ENCODE data around the gene ROCK2.

Gene ROCK2

DNA sequence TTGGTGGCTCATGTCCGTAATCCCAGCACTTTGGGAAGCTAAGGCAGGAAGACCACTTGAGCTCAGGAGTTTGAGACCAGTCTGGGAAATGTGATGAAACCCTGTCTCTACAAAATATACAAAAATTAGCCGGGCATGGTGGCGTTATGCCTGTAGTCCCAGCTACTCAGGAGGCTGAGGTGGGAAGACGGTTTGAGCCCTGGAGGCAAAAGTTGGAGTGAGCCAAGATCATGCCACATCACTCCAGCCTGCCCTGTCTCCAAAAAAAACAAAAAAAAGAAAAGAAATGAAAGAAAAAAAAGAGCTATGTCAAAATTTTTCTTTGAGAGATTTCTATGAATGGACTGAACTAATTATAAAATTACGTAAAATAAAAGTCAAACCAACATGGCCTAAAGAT, 34.7 kb downstream of the ROCK2 start:
- no peak for DNase-seq (ENCODE audit: low read depth)

DNA sequence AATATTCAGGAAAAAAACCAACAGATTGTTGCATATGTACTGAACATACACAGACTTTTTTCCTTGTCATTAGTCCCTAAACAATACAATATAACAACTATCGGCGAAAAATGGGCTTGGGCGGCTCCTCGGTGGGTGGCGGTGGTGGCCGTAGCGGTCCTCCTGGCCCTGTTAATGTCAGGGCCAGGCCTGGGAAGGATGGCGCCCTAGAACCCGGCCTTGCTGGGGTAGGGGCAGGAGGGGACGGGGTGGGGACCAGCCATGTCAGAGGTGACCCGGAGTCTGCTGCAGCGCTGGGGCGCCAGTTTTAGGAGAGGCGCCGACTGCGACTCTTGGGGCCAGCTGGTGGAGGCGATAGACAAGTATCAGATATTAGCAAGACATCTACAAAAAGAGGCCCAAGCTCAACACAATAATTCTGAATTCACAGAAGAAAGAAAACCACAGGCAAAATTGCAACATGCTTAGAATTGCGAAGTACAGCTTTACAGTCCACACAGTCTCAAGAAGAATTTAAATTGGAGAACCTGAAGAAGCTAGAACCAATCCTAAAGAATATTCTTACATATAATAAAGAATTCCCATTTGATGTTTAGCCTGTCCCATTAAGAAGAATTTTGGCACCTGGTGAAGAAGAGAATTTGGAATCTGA, 36.5 kb downstream of the ROCK2 start:
- DNase-seq (ENCODE audit: low read depth), result no peak

DNA sequence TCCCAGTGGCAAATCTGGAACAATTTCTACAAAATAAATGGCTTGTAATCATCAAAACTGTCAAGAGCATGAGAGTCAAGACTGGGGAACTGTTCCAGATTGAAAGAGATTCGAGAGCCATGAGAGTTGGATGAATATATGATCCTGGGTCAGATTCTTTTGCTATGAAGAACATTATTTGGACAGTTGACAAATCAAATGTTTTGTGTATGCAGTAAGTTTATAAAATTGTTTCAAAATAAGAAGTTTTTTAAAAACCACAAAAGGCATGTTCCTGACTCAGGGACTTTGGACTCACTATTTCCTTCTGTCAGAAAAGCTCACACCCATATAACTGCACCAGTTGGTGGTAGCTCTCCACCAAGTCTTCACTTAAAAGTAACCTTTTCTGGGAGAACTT, 38.5 kb downstream of the ROCK2 start:
- DNase-seq (ENCODE audit: low read depth), result no peak

DNA sequence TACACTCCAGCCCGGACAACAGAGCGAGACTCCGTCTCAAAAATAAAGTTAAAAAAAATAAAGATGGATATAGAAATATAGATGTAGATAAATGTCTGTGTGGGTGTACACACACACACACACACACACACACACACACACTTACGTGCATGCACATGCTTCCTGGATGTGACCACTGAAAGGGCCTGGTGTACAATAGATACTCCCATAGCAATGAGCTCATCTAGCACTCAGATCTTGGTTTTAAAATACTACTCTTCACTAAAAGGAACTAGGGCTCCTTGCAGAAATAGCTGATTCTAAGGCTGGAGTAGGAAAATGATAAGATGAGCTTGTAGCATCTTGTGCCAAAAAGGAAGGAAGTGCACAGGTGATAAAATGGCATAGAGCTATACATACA, 39.1 kb downstream of the ROCK2 start:
- no peak for DNase-seq (ENCODE audit: low read depth)

DNA sequence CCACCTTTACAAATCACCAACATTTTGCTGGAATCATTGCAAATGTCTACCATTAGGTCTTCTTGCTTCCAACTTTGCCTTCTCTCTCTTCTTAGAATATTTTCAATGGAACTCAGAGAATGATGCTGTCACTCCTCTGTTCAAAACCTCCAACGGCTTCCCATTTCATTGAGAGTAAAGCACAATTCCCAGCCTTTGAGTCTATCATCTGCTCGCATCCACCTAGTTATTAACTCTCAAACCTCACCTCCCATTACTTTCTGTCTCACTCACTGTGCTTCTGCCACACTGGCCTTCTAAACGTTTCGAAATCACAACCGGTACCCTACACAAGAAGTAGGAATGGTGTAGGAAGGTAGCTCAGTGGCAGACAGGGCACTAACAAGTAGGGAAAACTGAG, 40.0 kb downstream of the ROCK2 start:
- no peak for DNase-seq (ENCODE audit: low read depth)

DNA sequence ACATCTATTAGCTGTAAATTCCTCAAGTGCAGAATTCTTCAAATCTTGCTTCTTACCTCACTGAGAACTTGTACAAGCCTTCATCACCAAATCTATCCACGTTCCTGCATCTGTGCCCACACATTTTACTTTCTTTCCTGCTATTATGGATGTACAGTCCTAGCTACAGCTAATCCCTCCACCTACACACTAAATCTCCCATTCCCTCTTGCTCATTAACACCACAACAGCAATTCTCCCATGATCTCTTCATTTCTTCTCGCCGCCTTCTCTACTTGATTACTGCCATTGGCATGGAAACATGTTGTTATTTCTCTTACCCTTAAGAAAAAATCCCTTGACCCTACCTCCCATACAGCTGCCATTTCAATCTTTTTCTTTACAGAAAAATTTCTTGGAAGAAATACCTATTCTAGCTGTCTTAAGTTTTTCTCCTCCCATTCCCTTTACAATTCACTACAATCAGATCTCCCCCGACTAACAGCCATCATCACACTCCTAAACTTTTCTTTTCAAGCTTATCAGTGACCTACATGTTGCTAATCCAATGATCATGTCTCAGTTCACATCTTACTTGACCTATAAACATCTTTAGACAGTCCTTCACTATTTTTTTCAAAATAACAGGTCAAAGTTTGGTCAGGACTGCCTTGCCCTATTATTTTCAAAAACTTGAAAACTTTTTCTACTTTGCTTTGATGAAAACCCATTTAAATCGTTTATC, 41.0 kb downstream of the ROCK2 start:
- no peak for DNase-seq (ENCODE audit: low read depth)

DNA sequence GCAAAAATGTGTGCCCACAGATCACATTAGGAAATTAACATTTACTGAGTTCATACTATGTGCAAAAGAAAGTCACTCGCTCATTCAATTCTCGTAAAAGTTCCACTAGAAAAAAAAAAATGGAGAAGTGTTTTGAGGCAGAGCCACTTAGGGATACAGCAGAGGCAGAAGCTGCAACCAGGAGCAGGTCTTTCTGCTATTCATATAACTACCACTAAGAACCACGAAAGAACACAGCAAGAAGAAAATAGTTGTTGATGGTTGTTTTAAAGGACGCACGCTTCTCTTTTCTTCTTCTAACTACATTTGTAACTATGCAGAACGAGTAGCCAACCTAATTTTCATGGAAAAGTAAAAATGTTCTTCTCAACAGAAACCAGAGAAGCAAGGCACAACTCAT, 45.0 kb downstream of the ROCK2 start:
- DNase-seq (ENCODE audit: low read depth), result no peak

DNA sequence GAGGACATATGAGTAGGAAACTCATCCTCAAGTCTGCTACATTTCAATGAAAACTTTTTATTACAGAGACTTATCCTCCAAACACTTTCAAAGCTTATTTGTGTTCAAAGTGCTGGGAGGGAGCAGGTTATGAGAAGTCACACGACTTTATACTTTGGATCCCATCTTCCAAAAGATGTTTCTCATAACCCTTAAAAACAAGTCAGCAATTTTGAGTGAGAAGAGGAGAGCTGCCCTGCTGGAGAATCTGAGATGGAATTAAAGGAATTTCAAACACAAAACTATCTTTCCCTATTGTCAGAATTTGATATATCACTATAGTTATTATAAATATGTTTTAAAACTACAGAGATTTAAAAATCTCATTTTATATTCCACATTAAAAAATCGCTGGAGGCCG, 45.8 kb downstream of the ROCK2 start:
- DNase-seq (ENCODE audit: low read depth), result no peak

DNA sequence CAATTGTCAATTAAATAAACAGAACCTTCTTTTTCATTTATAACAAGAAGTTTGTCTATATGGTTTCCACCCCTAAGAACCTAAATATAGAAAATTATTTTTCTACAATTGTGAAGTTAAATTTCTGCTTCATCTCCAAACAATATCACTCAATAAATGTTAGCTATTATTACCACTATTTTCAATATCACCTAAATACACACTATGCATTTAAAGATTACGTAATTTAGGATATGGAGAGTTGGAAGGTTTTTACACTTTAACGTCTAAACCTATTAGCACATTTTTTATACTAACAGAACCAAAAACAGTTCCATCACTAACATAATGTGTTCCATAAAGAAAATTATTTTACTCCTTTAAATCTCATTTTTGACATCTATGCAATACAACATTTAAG, 48.0 kb downstream of the ROCK2 start:
- no peak for DNase-seq (ENCODE audit: low read depth)

DNA sequence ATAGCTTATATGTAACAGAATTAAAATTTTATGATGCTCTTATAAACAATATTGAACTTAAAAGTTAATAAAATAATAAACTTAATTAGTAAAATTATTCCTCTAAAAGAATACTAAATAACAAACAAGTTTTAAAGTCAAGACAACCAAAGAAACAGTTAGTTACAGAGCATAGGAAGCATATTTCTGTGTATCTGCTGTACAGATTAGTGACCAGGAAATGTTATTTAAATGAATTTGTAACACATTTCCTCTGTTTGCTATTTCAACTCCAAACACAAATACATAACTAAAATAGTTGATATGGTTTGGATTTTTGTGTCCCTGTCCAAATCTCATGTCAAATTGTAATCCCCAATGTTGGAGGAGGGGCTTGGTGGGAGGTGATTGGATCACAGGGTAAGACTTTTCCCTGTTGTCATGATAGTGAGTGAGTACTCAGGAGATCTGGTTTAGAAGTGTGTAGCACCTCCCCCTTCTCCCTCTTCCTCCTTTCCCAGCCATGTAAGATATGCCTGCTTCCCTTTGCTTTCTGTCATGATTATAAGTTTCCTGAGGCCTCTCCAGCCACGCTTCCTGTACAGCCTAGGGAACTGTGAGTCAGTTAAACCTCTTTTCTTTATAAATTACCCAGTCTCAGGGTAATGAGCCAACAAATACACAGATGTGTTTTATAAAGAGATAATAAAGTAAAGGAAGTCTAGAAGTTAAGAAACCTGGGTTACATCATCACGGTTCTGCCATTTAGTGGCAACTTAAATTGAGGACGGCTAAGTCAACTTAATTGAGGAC, 51.8 kb downstream of the ROCK2 start:
- DNase-seq (ENCODE audit: low read depth), result no peak

DNA sequence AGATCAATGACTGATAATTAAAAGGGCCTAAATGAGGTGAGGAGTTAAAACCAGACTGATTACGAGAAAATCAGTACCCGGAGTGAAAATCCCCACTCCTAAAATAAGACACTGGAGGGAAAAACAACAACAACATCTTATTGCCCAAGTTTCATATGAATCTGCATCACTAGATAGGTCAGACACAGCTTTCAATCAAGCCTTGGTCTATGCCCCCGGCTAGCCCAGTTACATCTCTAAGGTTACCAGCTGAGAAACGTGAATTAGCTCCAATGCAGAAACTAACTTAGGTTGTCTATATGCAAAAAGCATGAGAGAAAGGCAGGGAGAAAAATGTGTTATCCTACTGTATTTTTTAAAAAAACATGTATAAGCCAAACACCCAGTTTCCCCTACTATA, 53.7 kb downstream of the ROCK2 start:
- DNase-seq (ENCODE audit: low read depth), result no peak

DNA sequence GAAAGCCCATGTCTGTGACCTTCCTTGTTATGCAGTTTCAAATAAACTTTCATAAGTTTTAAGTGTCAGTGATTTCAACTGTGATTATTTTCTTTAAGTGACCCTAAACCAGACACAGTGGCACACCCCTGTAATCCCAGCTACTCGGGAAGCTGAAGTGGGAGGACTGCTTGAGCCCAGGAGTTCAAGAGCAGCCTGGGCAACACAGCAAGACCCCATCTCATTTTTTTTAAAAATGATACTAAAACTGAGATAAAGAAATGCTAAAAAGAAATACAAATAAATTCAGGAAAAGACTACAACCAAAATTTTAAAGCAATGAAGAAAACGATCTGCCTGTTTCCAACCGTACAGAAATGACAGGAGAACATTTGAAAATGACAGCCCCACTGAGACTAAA, 54.2 kb downstream of the ROCK2 start:
- DNase-seq (ENCODE audit: low read depth), result no peak

DNA sequence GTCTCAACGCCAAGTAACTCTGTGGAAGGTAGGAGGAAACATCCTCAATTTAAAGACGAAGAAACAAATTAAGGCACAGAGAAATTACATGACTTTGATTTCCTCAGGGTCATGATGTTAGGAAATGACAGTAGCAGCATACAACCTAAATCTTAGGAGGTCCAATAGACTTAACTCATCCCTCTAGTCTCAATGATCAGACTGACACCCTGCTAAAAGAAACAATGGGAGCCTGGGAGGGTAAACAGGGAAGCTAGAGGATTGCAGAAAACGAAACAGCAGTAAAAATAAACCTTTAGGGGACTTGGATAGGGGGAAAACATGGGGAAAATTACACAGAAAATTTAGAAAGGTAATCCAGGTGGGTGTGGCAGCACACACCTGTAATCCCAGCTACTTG, 56.0 kb downstream of the ROCK2 start:
- DNase-seq (ENCODE audit: low read depth), result no peak

DNA sequence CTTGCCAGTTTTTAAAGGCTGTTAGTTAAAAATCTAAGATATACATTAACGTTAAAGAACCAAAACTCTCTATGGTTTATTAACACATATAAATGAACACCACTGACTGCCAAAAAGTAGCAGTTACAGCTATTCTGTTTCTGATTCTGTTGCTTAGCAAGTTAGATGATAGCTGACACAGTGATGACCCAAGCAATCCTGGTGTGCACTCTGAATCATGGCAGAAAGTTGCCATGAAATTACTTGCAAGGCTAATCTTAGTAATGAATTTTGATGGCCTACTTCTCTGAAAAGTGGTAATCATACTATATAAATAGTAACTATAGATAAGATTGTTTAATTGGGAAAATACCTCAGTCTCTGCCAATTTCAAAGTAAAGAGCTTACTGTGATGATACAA, 57.7 kb downstream of the ROCK2 start:
- DNase-seq (ENCODE audit: low read depth), result no peak

DNA sequence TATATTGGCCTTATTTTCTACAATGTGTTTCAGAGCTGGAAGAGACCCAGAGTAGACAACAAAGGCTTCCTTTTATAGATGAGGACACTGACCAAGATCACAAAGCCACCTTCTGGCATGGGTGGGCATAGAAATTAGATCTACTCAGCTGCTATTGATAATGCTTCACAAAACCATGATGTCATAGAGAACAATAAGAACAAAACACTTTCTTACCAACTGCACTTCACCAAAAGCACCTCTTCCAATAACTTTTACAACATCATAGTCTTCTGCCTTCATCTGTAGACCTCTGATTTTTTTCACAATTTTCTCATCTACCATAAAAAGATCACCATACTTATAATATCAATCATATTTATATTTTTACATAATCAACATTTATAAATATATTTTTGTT, 58.1 kb downstream of the ROCK2 start:
- no peak for DNase-seq (ENCODE audit: low read depth)

DNA sequence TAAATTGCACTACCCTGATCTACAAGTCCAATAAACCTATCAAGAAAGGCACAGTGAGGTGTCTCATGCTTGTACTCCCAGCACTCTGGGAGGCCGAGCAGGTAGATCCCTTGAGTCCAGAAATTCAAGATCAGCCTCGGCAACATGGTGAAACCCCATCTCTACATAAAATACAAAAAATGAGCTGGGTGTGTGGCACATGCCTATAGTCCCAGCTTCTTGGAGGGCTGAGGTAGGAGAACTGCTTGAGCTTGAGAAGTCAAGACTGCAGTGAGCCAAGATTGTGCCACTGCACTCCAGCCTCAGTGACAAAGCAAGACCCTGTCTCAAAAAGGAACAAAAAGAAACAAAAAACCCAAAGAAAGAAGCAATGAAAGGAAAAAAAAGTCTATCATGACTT, 58.9 kb downstream of the ROCK2 start:
- no peak for DNase-seq (ENCODE audit: low read depth)

DNA sequence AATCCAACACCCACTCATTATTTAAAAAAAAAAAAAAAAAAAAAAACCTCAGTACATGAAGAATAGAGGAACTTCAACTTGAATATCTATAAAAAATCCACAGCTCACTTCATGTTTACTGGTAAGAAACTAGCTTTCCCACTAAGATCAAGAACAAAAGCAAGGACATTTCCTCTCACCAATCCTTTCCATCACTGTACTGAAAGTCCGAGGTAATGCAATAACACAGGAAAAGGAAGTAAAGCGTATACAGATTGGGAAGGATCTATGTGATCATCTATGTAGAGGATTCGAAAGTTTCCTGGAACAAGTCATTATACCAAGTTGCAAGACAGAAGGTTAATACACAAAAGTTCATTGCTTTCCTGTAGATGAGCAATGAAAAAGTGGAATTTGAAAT, 63.2 kb downstream of the ROCK2 start:
- no peak for DNase-seq (ENCODE audit: low read depth)

DNA sequence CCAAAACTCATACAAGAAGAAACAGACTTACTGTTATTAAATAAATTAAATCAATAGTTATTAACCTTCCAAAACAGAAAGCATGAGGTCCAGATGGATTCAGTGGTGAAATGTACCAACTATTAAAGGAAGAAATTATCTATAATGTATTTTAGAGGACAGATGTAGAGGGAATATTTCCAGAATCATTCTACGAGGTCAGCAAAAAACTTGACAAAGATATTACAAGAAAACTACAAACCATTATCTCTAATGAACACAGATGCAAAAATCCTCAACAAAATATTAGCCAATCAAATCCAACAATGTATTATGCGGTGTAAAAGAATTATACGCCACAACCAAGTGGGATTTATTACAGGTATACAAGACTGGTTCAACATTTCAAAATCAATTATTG, 63.7 kb downstream of the ROCK2 start:
- no peak for DNase-seq (ENCODE audit: low read depth)

DNA sequence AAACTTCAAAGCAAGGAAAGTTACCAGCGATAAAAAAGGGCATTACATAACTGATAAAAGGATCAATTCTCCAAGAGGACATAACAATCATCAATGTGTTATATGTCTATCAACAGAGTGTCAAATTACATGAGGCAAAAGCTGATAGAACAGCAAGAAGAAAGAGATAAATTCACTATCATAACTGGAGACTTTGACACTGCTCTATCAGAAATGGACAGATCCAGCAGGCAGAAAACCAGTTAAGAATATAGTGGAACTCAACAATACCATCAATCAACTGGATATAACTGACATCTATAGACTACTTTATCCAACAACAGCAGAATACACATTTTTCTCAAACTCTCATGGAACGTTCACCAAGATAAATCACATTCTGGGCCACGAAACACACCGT, 65.0 kb downstream of the ROCK2 start:
- DNase-seq (ENCODE audit: low read depth), result no peak

DNA sequence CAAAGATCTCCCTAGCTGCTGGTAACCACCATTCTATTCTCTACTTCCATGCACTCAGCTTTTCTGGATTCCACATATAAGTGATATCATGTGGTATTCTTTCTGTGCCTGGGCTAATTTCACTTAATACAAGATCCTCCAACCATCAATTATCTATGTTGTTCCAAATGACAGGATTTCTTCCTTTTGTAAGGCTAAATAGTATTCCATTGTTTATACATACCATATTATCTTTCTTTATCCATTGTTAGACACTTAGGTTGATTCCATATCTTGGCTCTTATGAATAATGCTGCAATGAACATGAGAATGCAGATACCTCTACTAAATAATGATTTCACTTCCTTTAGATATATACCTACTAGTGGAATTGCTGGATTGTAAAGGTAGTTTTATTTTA, 66.2 kb downstream of the ROCK2 start:
- no peak for DNase-seq (ENCODE audit: low read depth)

DNA sequence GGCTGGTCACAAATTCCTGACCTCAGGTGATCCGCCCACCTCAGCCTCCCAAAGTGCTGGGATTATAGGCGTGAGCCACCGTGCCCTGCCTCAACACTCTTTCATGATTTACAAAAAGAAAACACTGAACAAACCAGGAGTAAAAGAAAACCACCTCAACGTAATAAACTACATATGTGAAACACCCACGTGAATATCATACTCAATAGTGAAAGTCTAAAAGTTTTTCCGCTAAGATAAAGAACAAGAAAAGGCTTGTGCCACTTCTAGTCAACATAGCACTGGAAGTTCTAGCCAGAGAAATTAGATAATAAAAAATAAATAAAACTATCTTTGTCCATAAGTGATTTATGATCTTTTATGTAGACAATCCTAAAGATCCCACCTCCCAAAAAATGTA, 68.5 kb downstream of the ROCK2 start:
- DNase-seq (ENCODE audit: low read depth), result no peak

DNA sequence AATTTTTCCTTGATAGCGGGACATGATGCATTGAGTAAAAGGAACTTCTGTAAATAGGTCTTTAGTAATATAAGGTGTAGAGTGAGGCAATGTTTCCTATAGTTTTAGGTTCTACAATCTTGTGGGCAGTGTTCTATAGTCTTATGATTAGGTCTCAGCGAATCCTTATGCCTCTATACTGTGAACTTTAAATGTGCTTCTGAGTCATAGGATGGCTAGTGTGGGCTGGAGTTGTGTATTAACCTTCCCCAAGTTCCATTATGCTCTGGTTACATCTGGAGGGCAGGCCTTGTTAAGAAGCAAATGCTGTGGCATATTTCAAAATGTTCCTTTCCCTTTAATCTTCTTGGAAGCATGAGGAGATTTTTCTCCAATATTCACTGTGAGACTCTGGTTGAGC, 73.5 kb downstream of the ROCK2 start:
- DNase-seq (ENCODE audit: low read depth), result no peak

DNA sequence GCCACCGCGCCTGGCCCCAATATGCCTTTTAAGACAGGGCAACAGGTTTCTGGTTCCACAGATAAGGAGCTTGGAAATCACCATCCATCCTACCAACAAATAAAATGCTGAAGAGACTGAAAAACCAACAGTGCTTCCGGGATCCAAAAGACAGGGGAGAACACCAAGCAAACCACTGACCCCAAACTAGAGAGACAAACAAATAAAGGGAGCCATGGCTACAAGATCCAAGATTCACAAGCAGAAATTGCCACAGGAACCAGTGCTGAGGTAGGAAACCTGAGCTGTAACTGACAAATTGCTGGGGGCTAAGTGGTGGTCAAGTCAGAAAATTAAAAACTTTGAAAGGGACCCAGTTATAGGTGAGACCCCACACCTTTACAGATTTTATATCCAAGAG, 76.5 kb downstream of the ROCK2 start:
- DNase-seq (ENCODE audit: low read depth), result no peak

Measured in stimulated activated CD8-positive, alpha-beta memory T cell treated with anti-CD3 and anti-CD28 coated beads, Interleukin-15, amount 100 ng/mL, for 1 hour (primary cell).